GM12878 (cell line): ENCODE measurements around the gene BACE1-AS. TPM values are rescaled to one million over a fixed set of nuclear protein-coding genes. Genes with fewer than 3 reads are reported as not detected.

Experiments
- ATAC-seq: fragments of 200-7000 bp; cut with Tn5 transposase; 3 replicates; pipeline ENCODE4 v1.9.1; 2020; ENCODE audit warnings: mild to moderate bottlenecking, moderate library complexity
- BruUV-seq: library from RNA; stranded (reverse); fragments of 400-500 nt; replicated peaks from 2 replicates; lab custom pipeline; 2021; lab: Mats Ljungman, UMichigan
- CTCF ChIA-PET: fragments of 300-600 bp; sonication (Branson Sonifier 250); formaldehyde crosslinking; extraction: SDS; loops from one replicate; lab custom pipeline; 2021; ENCODE audit warnings: inconsistent platforms; lab: Yijun Ruan, JAX
- POLR2A ChIA-PET: fragments of 350-600 bp; formaldehyde crosslinking; extraction: SDS; loops from one replicate; lab custom pipeline; 2021; ENCODE audit warnings: inconsistent platforms; lab: Charles Lee
- RAD21 ChIA-PET: fragments of 300-600 bp; sonication (Branson Sonifier 250); formaldehyde crosslinking; loops from one replicate; lab custom pipeline; 2023; ENCODE audit warnings: antibody characterized with exemption; ENCODE audit not compliant: unreplicated experiment; lab: Charles Lee
- SMC1A ChIA-PET: fragments of 300-600 bp; sonication (Branson Sonifier 250); formaldehyde crosslinking; loops from one replicate; lab custom pipeline; 2023; ENCODE audit not compliant: unreplicated experiment, uncharacterized antibody; lab: Charles Lee
- DNase-seq: peaks from one replicate; pipeline ENCODE4 v3.0.0-alpha.2; 2011; ENCODE audit warnings: low read depth, low spot score
- FAIRE-seq: peaks from 3 replicates; lab custom pipeline; 2011; peaks lifted over from hg19 to GRCh38; lab: Jason Lieb, UNC
- H2AFZ ChIP-seq: 2 replicates; pipeline ENCODE4 v1.6.0; 2011; ENCODE audit warnings: low read depth, low read length, control low read depth; ENCODE audit not compliant: control insufficient read depth
- H3K27ac ChIP-seq: 2 replicates; pipeline ENCODE4 v1.5.1; 2011; ENCODE audit warnings: control low read depth; ENCODE audit not compliant: control insufficient read depth, insufficient read depth
- H3K27me3 ChIP-seq, 2 experiments: replicated peaks in 1 of 2; 2 replicates each; pipeline versions ENCODE4 v1.6.0 to v1.6.1; 2011; ENCODE audit warnings: low read length in 1 of 2; ENCODE audit not compliant: control insufficient read depth in 2 of 2, insufficient read depth in 2 of 2
- H3K36me3 ChIP-seq, 2 experiments: 2 replicates each; pipeline ENCODE4 v1.5.1; 2011; ENCODE audit warnings: low read length in 1 of 2; ENCODE audit not compliant: control insufficient read depth in 2 of 2, insufficient read depth in 2 of 2
- H3K4me1 ChIP-seq: 2 replicates; pipeline ENCODE4 v1.6.1; 2011; ENCODE audit warnings: mild to moderate bottlenecking, low read length, moderate library complexity, mixed read lengths; ENCODE audit not compliant: control insufficient read depth, insufficient read depth
- H3K4me2 ChIP-seq: 2 replicates; pipeline ENCODE4 v1.6.0; 2011; ENCODE audit warnings: control low read depth; ENCODE audit not compliant: control insufficient read depth, insufficient read depth
- H3K4me3 ChIP-seq: fragments of 200-600 bp; sonication (generic); 2 replicates; pipeline ENCODE4 v1.5.1; 2016
- H3K79me2 ChIP-seq: 2 replicates; pipeline ENCODE4 v1.6.0; 2011; ENCODE audit warnings: low read length; ENCODE audit not compliant: control insufficient read depth, insufficient read depth
- H3K9ac ChIP-seq: 2 replicates; pipeline ENCODE4 v1.8.0; 2011; ENCODE audit warnings: low read length, control low read depth, mixed read lengths; ENCODE audit not compliant: control insufficient read depth, insufficient read depth
- H3K9me3 ChIP-seq: replicated peaks from 3 replicates; pipeline ENCODE4 v1.5.1; 2011; ENCODE audit warnings: mild to moderate bottlenecking, low read length; ENCODE audit not compliant: control insufficient read depth, insufficient read depth
- H4K20me1 ChIP-seq: 2 replicates; pipeline ENCODE4 v1.6.0; 2011; ENCODE audit not compliant: control insufficient read depth, insufficient read depth
- ATF2 ChIP-seq: IDR thresholded peaks from 2 replicates; pipeline ENCODE4 v1.6.1; 2012; ENCODE audit warnings: low read length, inconsistent platforms
- DPF2 ChIP-seq: fragments of 450-650 bp; IDR thresholded peaks from 2 replicates; pipeline ENCODE4 v1.6.1; 2017; ENCODE audit warnings: mild to moderate bottlenecking
- KDM1A ChIP-seq: fragments of 200-600 bp; sonication (generic); IDR thresholded peaks from 2 replicates; pipeline ENCODE4 v1.6.1; 2016; ENCODE audit warnings: borderline replicate concordance
- NKRF ChIP-seq: fragments of 450-650 bp; conservative IDR thresholded peaks from 2 replicates; pipeline ENCODE4 v1.6.1; 2017; ENCODE audit warnings: mild to moderate bottlenecking, moderate library complexity
- PKNOX1 ChIP-seq: fragments of 450-650 bp; IDR thresholded peaks from 2 replicates; pipeline ENCODE4 v1.6.1; 2016; ENCODE audit warnings: mild to moderate bottlenecking
- RELB ChIP-seq: fragments of 450-650 bp; IDR thresholded peaks from 2 replicates; pipeline ENCODE4 v1.6.1; 2017; ENCODE audit warnings: low read depth, mild to moderate bottlenecking, moderate library complexity
- SMARCA5 ChIP-seq: fragments of 450-650 bp; IDR thresholded peaks from 2 replicates; pipeline ENCODE4 v1.6.1; 2017; ENCODE audit warnings: mild to moderate bottlenecking
- SPI1 ChIP-seq: IDR thresholded peaks from 2 replicates; pipeline ENCODE4 v1.6.1; 2011; ENCODE audit warnings: low read depth, mild to moderate bottlenecking, low read length, moderate library complexity, borderline replicate concordance; ENCODE audit not compliant: insufficient read depth
- SUZ12 ChIP-seq: fragments of 200-600 bp; sonication (generic); IDR thresholded peaks from one replicate; pipeline ENCODE4 v1.6.1; 2018; ENCODE audit warnings: antibody characterized with exemption, mild to moderate bottlenecking; ENCODE audit not compliant: unreplicated experiment
- TCF7 ChIP-seq: IDR thresholded peaks from 2 replicates; pipeline ENCODE4 v1.6.1; 2014; ENCODE audit warnings: antibody characterized with exemption, borderline replicate concordance
- ZSCAN29 ChIP-seq: fragments of 450-650 bp; IDR thresholded peaks from 2 replicates; pipeline ENCODE4 v1.6.1; 2017; ENCODE audit warnings: mild to moderate bottlenecking, moderate library complexity
- WGBS: methylation state at CpG from one replicate; pipeline ENCODE4 v1.1.6; 2016; ENCODE audit warnings: low lambda C conversion rate; ENCODE audit not compliant: insufficient replicate concordance, insufficient coverage; ENCODE audit errors: missing lambda C conversion rate; 5-methylcytosine and 5-hydroxymethylcytosine counted together
- in situ Hi-C: fragments of 300-500 bp; cut with MboI; formaldehyde crosslinking; loops from 9 replicates; pipeline ENCODE4 v1.14.3; 2018; ENCODE audit warnings: mixed read lengths
- intact Hi-C: fragments of 100-400 bp; cut with micrococcal nuclease; formaldehyde crosslinking; loops from one replicate; pipeline ENCODE4 v1.14.2; 2022; ENCODE audit not compliant: unreplicated experiment
- polyA plus RNA-seq, 11 experiments: library from polyadenylated mRNA; depleted of rRNA in 4 of 11; unstranded in 6 of 11; stranded (reverse) in 5 of 11; fragments of >200 nt; fragmentation: Nextera tagmentation in 4 of 11; fragmentation: Illumina TruSeq in 1 of 11; extraction: Ambion mirVana in 4 of 11; extraction: Trizol in 1 of 11; gene quantifications; 1 replicate in 1 of 11; 2 replicates in 10 of 11; pipeline versions ENCODE4 v1.2.1 to v1.2.3, GENCODE V29; 2011 to 2016; ENCODE audit warnings: inconsistent platforms in 2 of 11, missing spikeins in 2 of 11, low read depth in 1 of 11
- total RNA-seq, 4 experiments: library from RNA; depleted of rRNA in 3 of 4; stranded (reverse); fragments of >200 nt in 3 of 4; fragmentation: Illumina TruSeq in 1 of 4; extraction: Trizol in 1 of 4; gene quantifications; 2 replicates each; pipeline versions ENCODE4 v1.2.1 to v1.2.3, GENCODE V29; 2013 to 2021

BACE1-AS gene
- total and polyA plus RNA-seq, 10 of the 15 experiments (the other 5 are each of a cell fraction or from before 2014, with no cell fraction given), result 2.0 to 6.7 (median 3.9) TPM

- no peak overlapping the region for H3K4me2 ChIP-seq
- no peak overlapping the region for H2AFZ ChIP-seq
- no peaks in the 10 kb centered on the region for H3K27me3 ChIP-seq
- no peaks in the 10 kb centered on the region for H3K79me2 ChIP-seq
- FAIRE-seq (no peak), ATAC-seq (no peak), DNase-seq (no peak)
- WGBS, result 94% methylated on average over 3 of the region's 10 CpGs
- intact Hi-C loops, result no loop called here
- ChIA-PET RAD21 (no interaction called here), SMC1A (no interaction called here), CTCF (no interaction called here), POLR2A (no interaction called here)
- TF ChIP-seq NKRF (no peak), DPF2 (no peak), PKNOX1 (no peak), ATF2 (no peak), TCF7 (no peak), SUZ12 (no peak), SPI1 (no peak), ZSCAN29 (no peak), KDM1A (no peak), SMARCA5 (no peak), RELB (no peak)
- H3K27ac ChIP-seq, result no peak overlapping the region
- no peak overlapping the region for H3K4me3 ChIP-seq
- H4K20me1 ChIP-seq, result no peaks in the 10 kb centered on the region
- no TSS peak for BruUV-seq
- in situ Hi-C loops, result no loop called here
- no peaks in the 10 kb centered on the region for H3K9me3 ChIP-seq
- H3K9ac ChIP-seq, result no peak overlapping the region
- peaks cover 0 to 3% of the 10 kb centered on the region in 2 experiments; a peak in 3 of 4 replicates for H3K36me3 ChIP-seq
- H3K4me1 ChIP-seq, result no peaks in the 10 kb centered on the region
Observed at GRCh38 chr11:117251506-117251905, 39.6 kb upstream of the BACE1-AS start.
